Esophagus squamous epithelium (tissue), 5 donors: ENCODE results near the gene C6orf136. TPM values are rescaled to one million over a fixed set of nuclear protein-coding genes. Genes with fewer than 3 reads are reported as not detected.
"Not testable (repeated sequence)": the region's sequence is repeated elsewhere in the genome, so short reads cannot be mapped to it uniquely, and the experiment has no call there.

Experiments
- DNase-seq: peaks from one replicate; lab custom pipeline; 2025; lab: John Stamatoyannopoulos, UW
- H3K27ac ChIP-seq, 4 donors: fragments of 200-600 bp; sonication (generic); one replicate each; pipeline ENCODE4 v1.5.1; 2016 to 2019; ENCODE audit warnings: mild to moderate bottlenecking in 1 of 4
- H3K27me3 ChIP-seq, 4 donors: fragments of 200-600 bp; sonication (generic); 1 replicate in 3 of 4; 2 replicates in 1 of 4; pipeline versions ENCODE4 v1.5.1 to v1.6.0; 2017 to 2021; ENCODE audit warnings: antibody characterized with exemption in 1 of 4
- H3K36me3 ChIP-seq, 3 donors: fragments of 200-600 bp; sonication (generic); one replicate each; pipeline ENCODE4 v1.5.1; 2016 to 2019
- H3K4me1 ChIP-seq, 3 donors: fragments of 200-600 bp; sonication (generic); one replicate each; pipeline ENCODE4 v1.5.1; 2017 to 2019
- H3K4me3 ChIP-seq, 4 donors: fragments of 200-600 bp; sonication (generic); 1 replicate in 3 of 4; 2 replicates in 1 of 4; pipeline ENCODE4 v1.5.1; 2016 to 2019; ENCODE audit warnings: mild to moderate bottlenecking in 2 of 4, moderate library complexity in 1 of 4
- H3K9me3 ChIP-seq, 3 donors: fragments of 200-600 bp; sonication (generic); one replicate each; pipeline ENCODE4 v1.5.1; 2016 to 2019
- CTCF ChIP-seq, 6 experiments: fragments of 450-650 bp in 4 of 6; fragments of 200-600 bp in 2 of 6; sonication (generic) in 2 of 6; IDR thresholded peaks; one replicate each; pipeline ENCODE4 v1.5.1; 2016 to 2019; ENCODE audit warnings: antibody characterized with exemption in 6 of 6, mild to moderate bottlenecking in 4 of 6, moderate library complexity in 4 of 6
- POLR2A ChIP-seq, 4 donors: fragments of 450-650 bp; IDR thresholded peaks; one replicate each; pipeline ENCODE4 v1.6.1; 2017; ENCODE audit warnings: antibody characterized with exemption in 4 of 4, mild to moderate bottlenecking in 4 of 4, moderate library complexity in 3 of 4
- WGBS, 2 donors: methylation state at CpG; one replicate each; pipeline ENCODE4 v1.1.5; 2018; 5-methylcytosine and 5-hydroxymethylcytosine counted together
- intact Hi-C: fragments of 100-400 bp; cut with DNase I; formaldehyde crosslinking; loops from one replicate; pipeline ENCODE4 v1.15.0; 2022
- total RNA-seq, 4 donors: library from RNA; depleted of rRNA; stranded (reverse); fragments of >200 nt; gene quantifications; one replicate each; pipeline ENCODE4 v1.1.0, GENCODE V29; 2016
- donor health status: DM: yes; HTN: yes; CAD: no.

The C6orf136 gene
- total RNA-seq, 4 donors from 2014 or later, result 8.3 to 17.5 (median 12.7) TPM

DNA sequence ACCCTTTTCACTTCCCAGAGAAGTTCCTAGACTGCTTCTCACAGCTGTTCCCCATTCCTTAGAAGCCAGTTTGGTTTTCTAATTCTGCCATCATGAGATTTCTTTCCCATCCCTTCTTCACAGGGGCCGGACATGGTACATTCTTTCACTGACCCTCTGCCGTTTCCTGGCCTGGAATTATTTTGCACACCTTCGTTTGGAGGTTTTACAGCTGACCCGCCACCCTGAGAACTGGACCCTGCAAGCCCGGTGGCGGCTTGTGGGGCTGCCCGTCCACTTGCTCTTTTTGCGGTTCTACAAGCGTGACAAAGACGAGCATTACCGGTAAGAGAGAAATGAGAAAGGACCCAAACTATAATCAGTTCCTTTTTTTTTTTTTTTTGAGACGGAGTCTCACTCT, 4.2 kb downstream of the C6orf136 start:
- intact Hi-C loops, result no loop called here
- peaks cover 23 to 67% (median 50%) of the 10 kb centered on the region in 3 donors for H3K36me3 ChIP-seq

GRCh38 chr6:30654798-30655742, 8.1 kb downstream of the C6orf136 start:
- no peak overlapping the region for H3K4me3 ChIP-seq
- TF ChIP-seq POLR2A (IDR thresholded peaks at IDR 0.05) (no peak), CTCF (IDR thresholded peaks at IDR 0.05) (no peak)
- no peaks in the 10 kb centered on the region for H3K27me3 ChIP-seq
- WGBS, 2 donors, result 88 to 90% methylated on average over 17 of the region's 19 CpGs
- H3K27ac ChIP-seq, result no peak overlapping the region
- H3K36me3 ChIP-seq, result peaks cover 36 to 100% (median 69%) of the 10 kb centered on the region in 3 donors
- DNase-seq, result no peak
- intact Hi-C loops, result no loop called here
- H3K4me1 ChIP-seq, result no peaks in the 10 kb centered on the region
- H3K9me3 ChIP-seq, result no peaks in the 10 kb centered on the region

More for the DNA sequence above, 4.2 kb downstream of the C6orf136 start:
- H3K27ac ChIP-seq, result no peak overlapping the region
- WGBS, 2 donors, result 88 to 91% methylated on average over 12 of the region's 12 CpGs
- no peaks in the 10 kb centered on the region for H3K9me3 ChIP-seq
- H3K27me3 ChIP-seq, result no peaks in the 10 kb centered on the region
- no peak for DNase-seq
- peaks cover 10 to 22% (median 13%) of the 10 kb centered on the region in 3 donors for H3K4me1 ChIP-seq
- no peak overlapping the region for H3K4me3 ChIP-seq
- TF ChIP-seq POLR2A (IDR thresholded peaks at IDR 0.05) (no peak), CTCF (IDR thresholded peaks at IDR 0.05) (no peak)

GRCh38 chr6:30655743-30656094, 8.8 kb downstream of the C6orf136 start:
- Histone ChIP-seq H3K4me3 (no peak overlapping the region), H3K36me3 (peaks cover 42 to 100% (median 67%) of the 10 kb centered on the region in 3 donors), H3K27me3 (no peaks in the 10 kb centered on the region), H3K4me1 (no peaks in the 10 kb centered on the region), H3K27ac (no peak overlapping the region), H3K9me3 (no peaks in the 10 kb centered on the region)
- DNase-seq, result no peak
- intact Hi-C loops, result no loop called here
- no peak for TF ChIP-seq POLR2A (IDR thresholded peaks at IDR 0.05)
- TF ChIP-seq CTCF (IDR thresholded peaks at IDR 0.05), result no peak
- WGBS, 2 donors, result 96% methylated on average over 3 of the region's 3 CpGs

DNA sequence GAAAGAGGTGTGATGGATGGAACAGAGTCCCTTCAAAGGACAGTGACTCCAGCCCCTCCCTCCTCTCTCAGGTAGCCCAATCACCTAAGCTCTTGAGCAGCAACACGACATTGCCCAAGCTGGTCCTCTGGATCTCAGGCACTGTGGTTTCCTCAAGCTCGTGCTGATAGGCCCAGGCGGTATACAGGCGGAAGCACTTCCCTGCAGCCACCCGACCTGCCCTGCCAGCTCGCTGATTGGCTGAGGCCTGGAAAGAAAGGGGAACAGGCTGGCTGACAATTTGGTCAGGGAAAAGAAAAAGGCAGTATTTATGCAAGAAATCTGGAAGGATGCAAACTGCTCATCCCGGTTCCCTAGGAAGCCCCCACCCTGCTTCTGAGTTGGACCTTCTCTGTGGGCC, 9.6 kb downstream of the C6orf136 start:
- intact Hi-C loops, result no loop called here
- TF ChIP-seq POLR2A (IDR thresholded peaks at IDR 0.05) (no peak), CTCF (IDR thresholded peaks at IDR 0.05) (no peak)
- Histone ChIP-seq H3K27me3 (no peaks in the 10 kb centered on the region), H3K9me3 (no peaks in the 10 kb centered on the region), H3K4me3 (no peak overlapping the region), H3K27ac (no peak overlapping the region), H3K36me3 (peaks cover 42 to 100% (median 62%) of the 10 kb centered on the region in 3 donors), H3K4me1 (no peaks in the 10 kb centered on the region)
- DNase-seq, result no peak
- WGBS, 2 donors, result 72 to 77% methylated on average over 7 of the region's 7 CpGs

DNA sequence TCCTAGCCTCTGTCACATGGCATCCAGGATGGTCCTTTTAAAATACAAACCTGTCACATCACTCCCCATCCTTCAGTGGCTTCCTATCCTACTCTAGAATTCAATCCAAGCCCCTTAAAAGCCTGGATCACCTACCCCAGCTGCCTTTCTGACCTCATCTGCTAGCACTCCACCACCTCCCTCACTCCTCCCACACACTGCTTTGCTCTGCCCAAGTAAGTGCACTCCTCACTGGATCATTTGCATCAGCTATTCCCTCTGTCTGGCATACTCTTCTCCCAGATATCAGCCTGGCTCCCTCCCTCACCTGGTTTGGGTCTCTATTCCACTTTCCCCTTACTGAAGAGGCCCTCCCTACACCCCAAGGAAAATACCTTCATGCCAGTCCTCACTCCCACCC, 10.5 kb downstream of the C6orf136 start:
- Histone ChIP-seq H3K4me1 (no peaks in the 10 kb centered on the region), H3K9me3 (no peaks in the 10 kb centered on the region), H3K27me3 (no peaks in the 10 kb centered on the region), H3K4me3 (no peak overlapping the region), H3K36me3 (peaks cover 45 to 100% (median 63%) of the 10 kb centered on the region in 3 donors), H3K27ac (no peak overlapping the region)
- TF ChIP-seq POLR2A (IDR thresholded peaks at IDR 0.05), result no peak
- TF ChIP-seq CTCF (IDR thresholded peaks at IDR 0.05), result no peak
- DNase-seq, result no peak
- intact Hi-C loops, result no loop called here

DNA sequence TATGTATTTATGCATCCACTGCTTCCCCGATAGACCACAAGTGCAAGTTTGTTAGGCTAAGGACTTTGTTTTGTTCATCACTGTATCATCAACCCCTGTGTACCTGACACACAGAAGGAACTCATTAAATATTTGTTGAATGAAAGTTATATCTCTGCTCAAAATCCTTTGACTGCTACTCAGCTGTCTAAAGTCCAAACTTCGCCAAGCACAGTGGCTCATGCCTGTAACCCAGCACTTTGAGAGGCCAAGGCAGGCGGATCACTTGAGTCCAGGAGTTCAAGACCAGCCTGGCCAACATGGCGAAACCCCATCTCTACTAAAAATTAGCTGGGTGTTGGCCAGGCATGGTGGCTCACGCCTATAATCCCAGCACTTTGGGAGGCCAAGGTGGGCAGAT, 11.0 kb downstream of the C6orf136 start:
- H3K4me1 ChIP-seq, H3K27ac ChIP-seq, H3K9me3 ChIP-seq, intact Hi-C loops, H3K27me3 ChIP-seq, H3K4me3 ChIP-seq, DNase-seq: not testable (repeated sequence)
- peaks cover 50 to 100% (median 63%) of the 10 kb centered on the region in 3 donors for H3K36me3 ChIP-seq
- WGBS, 2 donors, result 84 to 89% methylated on average over 5 of the region's 5 CpGs
